Progenitor cell of endocrine pancreas (in vitro differentiated cells): ENCODE results near the gene UTS2B. TPM values are rescaled to one million over a fixed set of nuclear protein-coding genes. Genes with fewer than 3 reads are reported as not detected.

Source experiments
- DNase-seq: peaks from one replicate; pipeline ENCODE4 v3.0.0; 2021; ENCODE audit warnings: low spot score; ENCODE audit not compliant: unreplicated experiment
- H3K27ac Mint-ChIP-seq: 2 replicates; pipeline ENCODE4 v1.8.0; 2021; ENCODE audit warnings: mild to moderate bottlenecking, moderate library complexity, mixed read lengths
- H3K27me3 Mint-ChIP-seq: 2 replicates; pipeline ENCODE4 v1.8.0; 2021; ENCODE audit warnings: mixed read lengths
- H3K36me3 Mint-ChIP-seq: 2 replicates; pipeline ENCODE4 v1.8.0; 2022; ENCODE audit warnings: mixed read lengths; ENCODE audit not compliant: insufficient read depth
- H3K4me1 Mint-ChIP-seq: 2 replicates; pipeline ENCODE4 v1.8.0; 2021; ENCODE audit warnings: low read depth, mixed read lengths
- H3K4me3 Mint-ChIP-seq: 2 replicates; pipeline ENCODE4 v1.8.0; 2021; ENCODE audit warnings: low read depth, mild to moderate bottlenecking, moderate library complexity, mixed read lengths
- H3K9me3 Mint-ChIP-seq: 2 replicates; pipeline ENCODE4 v1.8.0; 2021; ENCODE audit warnings: low read depth, mixed read lengths
- CTCF ChIP-seq: fragments of 200-600 bp; sonication (generic); IDR thresholded peaks from one replicate; pipeline ENCODE4 v1.5.0; 2021; ENCODE audit warnings: antibody characterized with exemption, mild to moderate bottlenecking; ENCODE audit not compliant: unreplicated experiment
- total RNA-seq: library from RNA; stranded (reverse); gene quantifications from 2 replicates; pipeline ENCODE4 v1.2.1, GENCODE V29; 2021

Gene UTS2B
- total RNA-seq, 1 donor from 2014 or later: 0.62 TPM

GRCh38 chr3:191316876-191317603, 13.3 kb downstream of the UTS2B start:
- no peak for DNase-seq
- H3K4me1 Mint-ChIP-seq: no peaks in the 10 kb centered on the region
- peaks cover 4% of the 10 kb centered on the region for H3K9me3 Mint-ChIP-seq
- no peaks in the 10 kb centered on the region for H3K36me3 Mint-ChIP-seq
- no peak overlapping the region for H3K27ac Mint-ChIP-seq
- no peak for TF ChIP-seq CTCF
- H3K27me3 Mint-ChIP-seq: no peaks in the 10 kb centered on the region
- H3K4me3 Mint-ChIP-seq: no peak overlapping the region

- Mint-ChIP-seq H3K9me3 (peaks cover 8% of the 10 kb centered on the region), H3K4me1 (no peaks in the 10 kb centered on the region), H3K27ac (no peak overlapping the region), H3K4me3 (no peak overlapping the region), H3K36me3 (no peaks in the 10 kb centered on the region), H3K27me3 (no peaks in the 10 kb centered on the region)
- no peak for DNase-seq
- no peak for TF ChIP-seq CTCF
Observed at GRCh38 chr3:191314109-191314728, 16.1 kb downstream of the UTS2B start.

- TF ChIP-seq CTCF: no peak
- Mint-ChIP-seq H3K4me1 (no peaks in the 10 kb centered on the region), H3K4me3 (no peak overlapping the region), H3K9me3 (peaks cover 8% of the 10 kb centered on the region), H3K27me3 (no peaks in the 10 kb centered on the region), H3K36me3 (no peaks in the 10 kb centered on the region), H3K27ac (no peak overlapping the region)
- no peak for DNase-seq
Observed at GRCh38 chr3:191313296-191313695, 17.0 kb downstream of the UTS2B start.

- H3K36me3 Mint-ChIP-seq: no peaks in the 10 kb centered on the region
- H3K27me3 Mint-ChIP-seq: no peaks in the 10 kb centered on the region
Observed at GRCh38 chr3:191307341-191307740, 23.0 kb downstream of the UTS2B start.

GRCh38 chr3:191306428-191306827, 23.9 kb downstream of the UTS2B start:
- DNase-seq: no peak
- Mint-ChIP-seq H3K4me3 (no peak overlapping the region), H3K4me1 (peaks cover 10% of the 10 kb centered on the region), H3K27ac (no peak overlapping the region), H3K9me3 (peaks cover 4% of the 10 kb centered on the region), H3K36me3 (no peaks in the 10 kb centered on the region), H3K27me3 (no peaks in the 10 kb centered on the region)
- TF ChIP-seq CTCF: no peak

More at GRCh38 chr3:191307341-191307740, 23.0 kb downstream of the UTS2B start:
- H3K27ac Mint-ChIP-seq: no peak overlapping the region
- DNase-seq: no peak
- H3K4me1 Mint-ChIP-seq: peaks cover 7% of the 10 kb centered on the region
- no peak overlapping the region for H3K4me3 Mint-ChIP-seq
- no peak for TF ChIP-seq CTCF
- H3K9me3 Mint-ChIP-seq: peaks cover 4% of the 10 kb centered on the region
